Astrocyte (in vitro differentiated cells and primary cell): ENCODE results near the gene SMC1A.

Source experiments
- CTCF ChIP-seq: IDR thresholded peaks from 2 replicates; pipeline ENCODE4 v1.5.1; 2011; ENCODE audit warnings: low read depth, mild to moderate bottlenecking, inconsistent platforms, low read length, moderate library complexity; ENCODE audit not compliant: insufficient read depth
- EZH2 ChIP-seq: IDR thresholded peaks from 2 replicates; pipeline ENCODE4 v1.6.1; 2012; ENCODE audit warnings: mild to moderate bottlenecking, low read length, inconsistent platforms; ENCODE audit not compliant: insufficient read depth

GRCh38 chrX:53437206-53437605 lies 14.8 kb upstream of the SMC1A start:
- TF ChIP-seq EZH2 = no peak
- no peak for TF ChIP-seq CTCF
